ENCODE measurements around the gene TTLL4. TPM values are rescaled to one million over a fixed set of nuclear protein-coding genes. Genes with fewer than 3 reads are reported as not detected.

TTLL4 gene
- total RNA-seq, 1 experiment from 2014 or later, result 57.1 TPM

DNA sequence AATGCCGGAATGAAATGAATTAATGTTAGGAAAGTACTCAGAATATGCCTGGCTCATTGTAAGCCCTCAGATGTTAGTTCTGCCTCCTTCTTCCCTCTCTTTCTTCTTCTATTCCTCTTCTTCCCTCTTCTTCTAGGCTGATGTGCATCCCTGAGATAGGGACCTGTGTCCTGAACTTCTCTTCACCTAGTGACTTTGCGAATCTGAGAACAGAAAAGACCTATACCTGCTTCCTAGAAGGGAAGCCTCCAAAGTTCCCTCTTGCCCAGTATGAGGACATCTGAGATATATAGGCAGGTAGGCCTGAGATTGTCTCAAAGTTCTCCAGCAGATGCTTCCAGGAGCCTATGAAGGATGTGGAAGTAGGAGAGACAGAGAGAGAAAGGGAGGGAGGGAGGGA, 63.2 kb downstream of the TTLL4 start:
- no peak overlapping the region for H3K27ac ChIP-seq
- TF ChIP-seq EZH2 (IDR thresholded peaks at IDR 0.05; ENCODE audit: low read depth), result no peak
- TF ChIP-seq, protein P1, sequence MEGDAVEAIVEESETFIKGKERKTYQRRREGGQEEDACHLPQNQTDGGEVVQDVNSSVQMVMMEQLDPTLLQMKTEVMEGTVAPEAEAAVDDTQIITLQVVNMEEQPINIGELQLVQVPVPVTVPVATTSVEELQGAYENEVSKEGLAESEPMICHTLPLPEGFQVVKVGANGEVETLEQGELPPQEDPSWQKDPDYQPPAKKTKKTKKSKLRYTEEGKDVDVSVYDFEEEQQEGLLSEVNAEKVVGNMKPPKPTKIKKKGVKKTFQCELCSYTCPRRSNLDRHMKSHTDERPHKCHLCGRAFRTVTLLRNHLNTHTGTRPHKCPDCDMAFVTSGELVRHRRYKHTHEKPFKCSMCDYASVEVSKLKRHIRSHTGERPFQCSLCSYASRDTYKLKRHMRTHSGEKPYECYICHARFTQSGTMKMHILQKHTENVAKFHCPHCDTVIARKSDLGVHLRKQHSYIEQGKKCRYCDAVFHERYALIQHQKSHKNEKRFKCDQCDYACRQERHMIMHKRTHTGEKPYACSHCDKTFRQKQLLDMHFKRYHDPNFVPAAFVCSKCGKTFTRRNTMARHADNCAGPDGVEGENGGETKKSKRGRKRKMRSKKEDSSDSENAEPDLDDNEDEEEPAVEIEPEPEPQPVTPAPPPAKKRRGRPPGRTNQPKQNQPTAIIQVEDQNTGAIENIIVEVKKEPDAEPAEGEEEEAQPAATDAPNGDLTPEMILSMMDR (conservative IDR thresholded peaks at IDR 0.05), result no peak
- H3K9me3 ChIP-seq (ENCODE audit: insufficient read depth, low read depth), result peaks cover 24% of the 10 kb centered on the region
- no peak overlapping the region for H3K4me3 ChIP-seq
- no peak for DNase-seq
- ChIA-PET CTCF (no interaction called here), POLR2A (ENCODE audit: unreplicated experiment) (interaction anchor here (0.7 kb wide), 1 partner anchor 115 kb away, joined by 3 read pairs; no protein-coding TSS in a partner anchor)
- no peaks in the 10 kb centered on the region for H3K27me3 ChIP-seq (ENCODE audit: insufficient read depth, low read depth)
- no peak overlapping the region for H3K4me2 ChIP-seq
- no peaks in the 10 kb centered on the region for H4K20me1 ChIP-seq (ENCODE audit: insufficient read depth)
- BruUV-seq (replicated peaks), result no TSS peak
- no peaks in the 10 kb centered on the region for H3K36me3 ChIP-seq (ENCODE audit: low read depth)
- no peaks in the 10 kb centered on the region for H3K9me2 ChIP-seq (ENCODE audit: insufficient read depth)
- intact Hi-C loops (cut with micrococcal nuclease; ENCODE audit: unreplicated experiment), result no loop called here
- H3K4me1 ChIP-seq (replicated peaks; ENCODE audit: insufficient read depth), result no peaks in the 10 kb centered on the region
- no peaks in the 10 kb centered on the region for H3K79me2 ChIP-seq (ENCODE audit: low read depth)
- no peaks in the 10 kb centered on the region; the same call in 1 of the 2 replicates for H3F3A ChIP-seq (ENCODE audit: insufficient read depth, low read depth)
- no peak overlapping the region for H2AFZ ChIP-seq

DNA sequence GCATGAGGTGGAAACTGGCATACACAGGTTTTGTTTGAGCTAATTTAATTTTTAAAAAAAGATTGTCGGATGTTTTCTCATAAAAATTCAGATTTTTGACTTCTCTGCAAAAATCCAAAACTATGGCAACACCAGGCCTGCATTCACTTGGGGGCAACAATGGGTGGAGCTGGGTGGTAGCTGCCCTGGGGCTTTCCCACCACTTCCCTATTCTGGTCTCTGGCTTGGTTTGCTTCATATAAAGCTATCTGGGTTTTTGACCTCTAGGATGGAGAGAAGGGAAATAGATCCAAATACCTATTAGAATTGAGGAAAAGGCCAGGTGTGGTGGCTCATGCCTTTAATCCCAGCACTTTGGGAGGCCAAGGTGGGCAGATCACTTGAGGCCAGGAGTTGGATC, 65.9 kb downstream of the TTLL4 start:
- Histone ChIP-seq H3K4me2 (no peak overlapping the region), H3K4me1 (replicated peaks; ENCODE audit: insufficient read depth) (no peaks in the 10 kb centered on the region), H3F3A (ENCODE audit: insufficient read depth, low read depth) (no peaks in the 10 kb centered on the region; the same call in 1 of the 2 replicates), H4K20me1 (ENCODE audit: insufficient read depth) (no peaks in the 10 kb centered on the region), H3K27me3 (ENCODE audit: insufficient read depth, low read depth) (no peaks in the 10 kb centered on the region), H3K27ac (no peak overlapping the region), H2AFZ (no peak overlapping the region), H3K4me3 (no peak overlapping the region), H3K9me3 (ENCODE audit: insufficient read depth, low read depth) (peaks cover 24% of the 10 kb centered on the region), H3K79me2 (ENCODE audit: low read depth) (no peaks in the 10 kb centered on the region), H3K36me3 (ENCODE audit: low read depth) (no peaks in the 10 kb centered on the region), H3K9me2 (ENCODE audit: insufficient read depth) (no peaks in the 10 kb centered on the region)
- DNase-seq, result no peak
- no TSS peak for BruUV-seq (replicated peaks)
- CTCF ChIA-PET, result no interaction called here
- POLR2A ChIA-PET (ENCODE audit: unreplicated experiment), result no interaction called here
- no peak for TF ChIP-seq EZH2 (IDR thresholded peaks at IDR 0.05; ENCODE audit: low read depth)
- TF ChIP-seq, protein P1 (conservative IDR thresholded peaks at IDR 0.05), result no peak
- intact Hi-C loops (cut with micrococcal nuclease; ENCODE audit: unreplicated experiment), result no loop called here

DNA sequence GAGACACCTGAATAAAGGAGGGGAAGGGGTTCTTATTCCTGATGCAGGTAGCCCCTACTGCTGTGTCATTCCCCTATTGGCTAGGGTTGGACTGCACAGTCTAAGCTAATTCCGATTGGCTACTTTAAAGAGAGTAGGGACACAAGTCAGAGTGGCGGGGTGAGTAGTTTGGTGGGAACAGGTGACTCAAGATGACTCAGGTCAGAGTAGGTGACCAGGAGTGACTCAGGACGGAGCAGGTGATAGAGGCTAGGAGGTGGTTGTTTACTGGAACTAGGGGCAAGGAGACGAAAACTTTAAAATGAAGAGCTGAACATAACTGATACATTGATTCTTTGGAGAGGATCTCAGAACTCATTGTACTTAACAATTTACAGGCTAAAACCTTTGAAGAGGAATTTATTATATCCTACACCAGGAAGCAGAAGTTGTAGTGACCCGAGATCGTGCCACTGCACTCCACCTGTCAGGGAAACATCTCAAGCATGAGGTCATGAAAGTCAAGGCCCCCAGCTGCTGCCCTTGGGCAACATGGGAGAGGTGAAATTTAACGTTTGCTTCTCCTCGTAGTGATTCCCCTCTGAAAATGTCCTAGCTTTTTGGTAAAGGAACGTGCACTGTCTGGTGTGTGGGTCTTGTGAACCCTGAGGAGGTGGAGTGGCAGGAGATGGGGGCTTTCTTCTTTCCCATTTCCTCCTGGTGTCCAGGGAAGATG, 66.8 kb downstream of the TTLL4 start:
- Histone ChIP-seq H3K4me2 (no peak overlapping the region), H3K36me3 (ENCODE audit: low read depth) (no peaks in the 10 kb centered on the region), H4K20me1 (ENCODE audit: insufficient read depth) (no peaks in the 10 kb centered on the region), H3K79me2 (ENCODE audit: low read depth) (no peaks in the 10 kb centered on the region), H3K9me3 (ENCODE audit: insufficient read depth, low read depth) (peaks cover 24% of the 10 kb centered on the region), H2AFZ (no peak overlapping the region), H3K27ac (no peak overlapping the region), H3K4me1 (replicated peaks; ENCODE audit: insufficient read depth) (no peaks in the 10 kb centered on the region), H3K27me3 (ENCODE audit: insufficient read depth, low read depth) (no peaks in the 10 kb centered on the region), H3F3A (ENCODE audit: insufficient read depth, low read depth) (no peaks in the 10 kb centered on the region; the same call in 1 of the 2 replicates), H3K4me3 (no peak overlapping the region), H3K9me2 (ENCODE audit: insufficient read depth) (no peaks in the 10 kb centered on the region)
- DNase-seq, result no peak
- CTCF ChIA-PET, result no interaction called here
- POLR2A ChIA-PET (ENCODE audit: unreplicated experiment), result no interaction called here
- intact Hi-C loops (cut with micrococcal nuclease; ENCODE audit: unreplicated experiment), result no loop called here
- TF ChIP-seq, protein P1 (conservative IDR thresholded peaks at IDR 0.05), result no peak
- TF ChIP-seq EZH2 (IDR thresholded peaks at IDR 0.05; ENCODE audit: low read depth), result no peak
- BruUV-seq (replicated peaks), result no TSS peak
